Right renal cortex interstitium (tissue), 3 donors: ENCODE results near the gene DBH. TPM values are rescaled to one million over a fixed set of nuclear protein-coding genes. Genes with fewer than 3 reads are reported as not detected.

ENCODE experiments used
- polyA plus RNA-seq, 3 donors: library from polyadenylated mRNA; unstranded; fragments of 120-200 nt; gene quantifications; one replicate each; pipeline ENCODE4 v1.2.1, GENCODE V29; 2013; ENCODE audit not compliant: insufficient read length in 3 of 3

Gene DBH
- polyA plus RNA-seq, 3 donors: 0.62 TPM

Other genes with a start within 250 kb of the DBH start
- 10 to 100 TPM; 26.9 to 30.7 (median 29.7) TPM for gene REXO4, start 218.4 kb upstream of the DBH start, polyA plus RNA-seq
- 1 to 10 TPM; 5.9 to 7.2 (median 6.3) TPM for gene ADAMTS13, start 214.0 kb upstream of the DBH start, polyA plus RNA-seq
- 10 to 100 TPM; 23.3 to 28.1 (median 27.3) TPM for gene CACFD1, start 176.4 kb upstream of the DBH start, polyA plus RNA-seq
- 1 to 10 TPM in 2 of 3 donors, under 1 TPM in 1; 0.82 to 1.4 (median 1.0) TPM for gene SLC2A6, start 157.3 kb upstream of the DBH start, polyA plus RNA-seq
- gene MYMK, start 111.4 kb upstream of the DBH start, polyA plus RNA-seq: not detected
- 1 to 10 TPM; 1.3 to 1.4 (median 1.3) TPM for gene ADAMTSL2, start 101.7 kb upstream of the DBH start, polyA plus RNA-seq
- gene FAM163B, start 27.0 kb upstream of the DBH start, polyA plus RNA-seq: under 1 TPM in 2 of 3 donors, not detected in 1; 0.16 to 0.21 TPM
- 1 to 10 TPM; 7.9 to 9.5 (median 9.3) TPM for gene SARDH, start 102.0 kb downstream of the DBH start, polyA plus RNA-seq